GM12891 (cell line): Measurements from ENCODE around the gene TAS2R13. TPM values are rescaled to one million over a fixed set of nuclear protein-coding genes. Genes with fewer than 3 reads are reported as not detected.

Experiments used
- DNase-seq: peaks from one replicate; pipeline ENCODE4 v3.0.0; 2011; ENCODE audit warnings: low spot score; ENCODE audit not compliant: insufficient read length
- FAIRE-seq: peaks from 2 replicates; lab custom pipeline; 2011; peaks lifted over from hg19 to GRCh38; lab: Jason Lieb, UNC
- PAX5 ChIP-seq: IDR thresholded peaks from 2 replicates; pipeline ENCODE4 v1.6.1; 2011; ENCODE audit warnings: low read length, moderate library complexity, mild to moderate bottlenecking; ENCODE audit not compliant: insufficient read depth, severe bottlenecking
- POLR2A ChIP-seq: IDR thresholded peaks from 2 replicates; pipeline ENCODE4 v1.6.1; 2011; ENCODE audit warnings: low read depth, low read length, control low read depth
- POLR2AphosphoS5 ChIP-seq: IDR thresholded peaks from 2 replicates; pipeline ENCODE4 v1.6.1; 2011; ENCODE audit warnings: low read depth, low read length, control low read depth
- POU2F2 ChIP-seq: IDR thresholded peaks from 2 replicates; pipeline ENCODE4 v1.6.1; 2011; ENCODE audit warnings: low read depth, mild to moderate bottlenecking, control low read depth, low read length, moderate library complexity
- SPI1 ChIP-seq: IDR thresholded peaks from 2 replicates; pipeline ENCODE4 v1.6.1; 2011; ENCODE audit warnings: low read depth, low read length, control low read depth
- TAF1 ChIP-seq: IDR thresholded peaks from 2 replicates; pipeline ENCODE4 v1.6.1; 2011; ENCODE audit warnings: low read depth, low read length, control low read depth
- polyA plus RNA-seq: library from polyadenylated mRNA; unstranded; fragments of >200 nt; gene quantifications from one replicate; pipeline ENCODE4 v1.2.1, GENCODE V29; 2012; ENCODE audit warnings: low read depth, missing spikeins, inconsistent platforms; ENCODE audit not compliant: missing spikeins

Gene TAS2R13
- not detected for polyA plus RNA-seq

- no peak for DNase-seq
- FAIRE-seq: no peak
- no peak for TF ChIP-seq TAF1
Measured at GRCh38 chr12:10909462-10909861, at the start of gene TAS2R13. TSS of gene TAS2R13 (minus strand) at chr12:10909562. CDS start at chr12:10909298, 264 bp downstream.

- DNase-seq (no peak), FAIRE-seq (no peak)
- TF ChIP-seq SPI1: no peak
- TF ChIP-seq POLR2A: no peak
- TF ChIP-seq POLR2AphosphoS5: no peak
- TF ChIP-seq TAF1: no peak
- no peak for TF ChIP-seq POU2F2
Measured at GRCh38 chr12:10957741-10958140, 48.4 kb upstream of the TAS2R13 start.

- TF ChIP-seq PAX5 (no peak), POU2F2 (no peak), TAF1 (no peak), POLR2AphosphoS5 (no peak), POLR2A (no peak), SPI1 (no peak)
- FAIRE-seq (no peak), DNase-seq (no peak)
Measured at GRCh38 chr12:10956085-10956484, 46.7 kb upstream of the TAS2R13 start.

GRCh38 chr12:10952645-10953044, 43.3 kb upstream of the TAS2R13 start:
- DNase-seq (no peak), FAIRE-seq (no peak)
- no peak for TF ChIP-seq PAX5

GRCh38 chr12:10943167-10943566, 33.8 kb upstream of the TAS2R13 start:
- FAIRE-seq (no peak), DNase-seq (no peak)
- TF ChIP-seq POU2F2 (no peak), SPI1 (no peak), POLR2AphosphoS5 (no peak), TAF1 (no peak), PAX5 (no peak), POLR2A (no peak)

DNA sequence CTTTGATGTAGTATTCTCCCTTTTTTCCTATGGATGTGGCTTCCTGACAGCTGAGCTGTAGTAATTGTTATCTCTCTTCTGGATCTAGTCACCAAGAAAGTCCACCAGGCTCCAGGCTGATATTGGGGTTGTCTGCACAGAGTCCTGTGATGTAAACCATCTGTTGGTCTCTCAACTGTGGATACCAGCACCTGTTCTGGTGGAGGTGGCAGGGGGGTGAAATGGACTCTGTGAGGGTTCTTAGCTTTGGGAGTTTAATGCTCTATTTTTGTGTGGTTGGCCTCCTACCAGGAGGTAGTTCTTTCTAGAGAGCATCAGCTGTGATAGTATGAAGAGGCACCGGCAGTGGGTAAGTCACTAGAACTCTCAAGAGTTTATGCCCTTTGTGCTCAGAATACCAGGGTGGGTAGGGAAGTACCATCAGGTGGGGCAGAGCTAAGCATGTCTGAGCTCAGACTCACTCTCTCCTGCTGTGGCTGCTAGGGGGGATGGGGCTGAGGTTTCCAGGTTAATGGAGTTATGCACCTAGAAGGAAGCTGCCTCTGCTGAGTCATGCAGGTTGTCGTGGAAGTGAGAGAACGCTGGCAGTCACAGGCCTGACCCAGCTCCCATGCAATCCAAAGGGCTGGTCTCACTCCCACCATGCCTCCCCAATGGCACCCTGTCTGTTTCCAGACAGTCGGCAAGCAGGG, 32.7 kb upstream of the TAS2R13 start:
- TF ChIP-seq POLR2AphosphoS5 (no peak), SPI1 (no peak), POLR2A (no peak)
- FAIRE-seq: no peak
- DNase-seq: no peak

GRCh38 chr12:10941369-10941768, 32.0 kb upstream of the TAS2R13 start:
- DNase-seq (no peak), FAIRE-seq (no peak)
- no peak for TF ChIP-seq PAX5
- no peak for TF ChIP-seq POLR2AphosphoS5
- no peak for TF ChIP-seq TAF1
- no peak for TF ChIP-seq POU2F2
- TF ChIP-seq POLR2A: no peak
- no peak for TF ChIP-seq SPI1

- FAIRE-seq (no peak), DNase-seq (no peak)
- no peak for TF ChIP-seq POLR2A
- TF ChIP-seq POLR2AphosphoS5: no peak
- no peak for TF ChIP-seq TAF1
- TF ChIP-seq SPI1: no peak
- TF ChIP-seq POU2F2: no peak
- no peak for TF ChIP-seq PAX5
Measured at GRCh38 chr12:10940389-10940788, 31.0 kb upstream of the TAS2R13 start.

- FAIRE-seq (no peak), DNase-seq (no peak)
- TF ChIP-seq POLR2AphosphoS5: no peak
- TF ChIP-seq POU2F2: no peak
- TF ChIP-seq POLR2A: no peak
- TF ChIP-seq SPI1: no peak
- no peak for TF ChIP-seq TAF1
- TF ChIP-seq PAX5: no peak
Measured at GRCh38 chr12:10939163-10939562, 29.8 kb upstream of the TAS2R13 start, which contains the start of gene TAS2R14. TSS of gene TAS2R14 (minus strand) at chr12:10939263. CDS start at chr12:10939207, 56 bp downstream.

GRCh38 chr12:10936506-10936905, 27.1 kb upstream of the TAS2R13 start:
- no peak for FAIRE-seq
- TF ChIP-seq POLR2A (no peak), PAX5 (no peak), POLR2AphosphoS5 (no peak), TAF1 (no peak), SPI1 (no peak), POU2F2 (no peak)
- no peak for DNase-seq
